Measurements from ENCODE around the gene HGF. TPM values are rescaled to one million over a fixed set of nuclear protein-coding genes. Genes with fewer than 3 reads are reported as not detected.

Gene HGF
- total RNA-seq, 1 experiment from 2014 or later = 0.72 TPM

- TF ChIP-seq ZBTB43 (CRISPR knock-in tag; IDR thresholded peaks at IDR 0.05) (no peak), GRHL2 (CRISPR knock-in tag; IDR thresholded peaks at IDR 0.05; ENCODE audit: insufficient replicate concordance, severe bottlenecking) (no peak), CREB1 (CRISPR knock-in tag; IDR thresholded peaks at IDR 0.05) (no peak)
These were observed 75.1 kb downstream of the HGF start (continued) for GRCh38 chr7:81694711-81695110.

- DNase-seq (ENCODE audit: low spot score) = no peak
- peaks cover 50% of the 10 kb centered on the region for H3K4me1 Mint-ChIP-seq
- no peaks in the 10 kb centered on the region for H3K9me3 Mint-ChIP-seq
- no peak overlapping the region for H3K27ac Mint-ChIP-seq
- H3K36me3 Mint-ChIP-seq = no peaks in the 10 kb centered on the region
- CTCF ChIA-PET = no interaction called here
- no peak overlapping the region for H3K4me3 Mint-ChIP-seq
- POLR2A ChIA-PET = interaction anchor here (0.7 kb wide), 1 partner anchor 23 kb away, joined by 4 read pairs; no protein-coding TSS in a partner anchor
- TF ChIP-seq ZNF317 (CRISPR knock-in tag; IDR thresholded peaks at IDR 0.05; ENCODE audit: borderline replicate concordance, low read depth) = no peak
- no peak for TF ChIP-seq CBFB (CRISPR knock-in tag; IDR thresholded peaks at IDR 0.05; ENCODE audit: low read depth)
- TF ChIP-seq CREM (CRISPR knock-in tag; IDR thresholded peaks at IDR 0.05) = no peak
- no peak for TF ChIP-seq KAT7 (CRISPR knock-in tag; IDR thresholded peaks at IDR 0.05; ENCODE audit: borderline replicate concordance)
- no peak for TF ChIP-seq AR (CRISPR knock-in tag; IDR thresholded peaks at IDR 0.05)
- TF ChIP-seq NR1H2 (CRISPR knock-in tag; IDR thresholded peaks at IDR 0.05) = no peak
- no peaks in the 10 kb centered on the region for H3K27me3 Mint-ChIP-seq (ENCODE audit: low read depth)
- ATAC-seq = no peak
These were observed 76.0 kb downstream of the HGF start for GRCh38 chr7:81693894-81694293.

GRCh38 chr7:81693080-81693479, 76.8 kb downstream of the HGF start:
- ATAC-seq (no peak), DNase-seq (ENCODE audit: low spot score) (no peak)
- Mint-ChIP-seq H3K27ac (peak overlapping the region; percentile 41; the same call in 1 of the 2 replicates), H3K27me3 (ENCODE audit: low read depth) (no peaks in the 10 kb centered on the region), H3K36me3 (no peaks in the 10 kb centered on the region), H3K4me1 (peaks cover 57% of the 10 kb centered on the region), H3K9me3 (no peaks in the 10 kb centered on the region), H3K4me3 (no peak overlapping the region)
- POLR2A ChIA-PET = interaction anchor here (0.7 kb wide), 1 partner anchor 22 kb away, joined by 4 read pairs; no protein-coding TSS in a partner anchor
- CTCF ChIA-PET = no interaction called here
- TF ChIP-seq ATF3 (CRISPR knock-in tag; conservative IDR thresholded peaks at IDR 0.05) = no peak
- no peak for TF ChIP-seq PRDM15 (CRISPR knock-in tag; IDR thresholded peaks at IDR 0.05)
- no peak for TF ChIP-seq E2F1 (CRISPR knock-in tag; IDR thresholded peaks at IDR 0.05)
- TF ChIP-seq ATF1 (CRISPR knock-in tag; IDR thresholded peaks at IDR 0.05) = no peak
- TF ChIP-seq JUN (CRISPR knock-in tag; IDR thresholded peaks at IDR 0.05) = no peak
- TF ChIP-seq ZNF425 (CRISPR knock-in tag; conservative IDR thresholded peaks at IDR 0.05) = no peak
- TF ChIP-seq SMAD3 (CRISPR knock-in tag; IDR thresholded peaks at IDR 0.05; ENCODE audit: borderline replicate concordance) = no peak
- no peak for TF ChIP-seq USF2 (CRISPR knock-in tag; IDR thresholded peaks at IDR 0.05)
- no peak for TF ChIP-seq NFYB (CRISPR knock-in tag; conservative IDR thresholded peaks at IDR 0.05; ENCODE audit: low read depth)
- TF ChIP-seq ATF6 (CRISPR knock-in tag; IDR thresholded peaks at IDR 0.05) = no peak
